Fibroblast of the aortic adventitia (primary cell): Measurements from ENCODE around the gene SPRED3. TPM values are rescaled to one million over a fixed set of nuclear protein-coding genes. Genes with fewer than 3 reads are reported as not detected.

Source experiments
- DNase-seq: peaks from one replicate; pipeline ENCODE4 v3.0.0-alpha.2; 2010; ENCODE audit warnings: low read depth
- H3K4me3 ChIP-seq: 2 replicates; pipeline ENCODE4 v1.5.1; 2011; ENCODE audit warnings: low read depth, mild to moderate bottlenecking, control low read depth, low read length, moderate library complexity
- CTCF ChIP-seq: IDR thresholded peaks from 2 replicates; pipeline ENCODE4 v1.5.1; 2011; ENCODE audit warnings: mild to moderate bottlenecking, low read length, control low read depth, inconsistent platforms; ENCODE audit not compliant: insufficient read depth
- total RNA-seq: library from RNA; depleted of rRNA; stranded (reverse); fragments of >200 nt; gene quantifications from 2 replicates; pipeline ENCODE4 v1.2.3, GENCODE V29; 2012; ENCODE audit warnings: low replicate concordance

SPRED3 gene
- total RNA-seq, 1 donor = 9.7 TPM

- no peak for TF ChIP-seq CTCF
- no peak overlapping the region for H3K4me3 ChIP-seq
- no peak for DNase-seq
Observed at GRCh38 chr19:38386300-38386970, 2.1 kb upstream of the SPRED3 start.

- no peak for DNase-seq
- H3K4me3 ChIP-seq = peak overlapping the region; percentile 90
- no peak for TF ChIP-seq CTCF
Observed at GRCh38 chr19:38386971-38387549, 1.4 kb upstream of the SPRED3 start.

GRCh38 chr19:38387550-38388348 is 748 bp upstream of the SPRED3 start, which contains the start of gene GGN:
Gene GGN, minus strand, starts transcription at chr19:38388034. Its CDS starts 773 bp downstream, at chr19:38387261.
- TF ChIP-seq CTCF = no peak
- H3K4me3 ChIP-seq = peak within 1 kb of the TSS; percentile 90
- peak; percentile 93 for DNase-seq

- peak overlapping the region; percentile 90 for H3K4me3 ChIP-seq
- no peak for TF ChIP-seq CTCF
- peak; percentile 76 for DNase-seq
Observed at GRCh38 chr19:38389101-38389925, 816 bp downstream of the SPRED3 start.

- DNase-seq = no peak
- peak overlapping the region; percentile 90 for H3K4me3 ChIP-seq
- no peak for TF ChIP-seq CTCF
Observed at GRCh38 chr19:38389957-38390924, 1.7 kb downstream of the SPRED3 start.
